ENCODE results near the gene FAM168B.

GRCh38 chr2:131039101-131039440, 54.2 kb downstream of the FAM168B start:
- TF ChIP-seq POLR2A (IDR thresholded peaks at IDR 0.05) = no peak
- no peak for TF ChIP-seq POLR2AphosphoS5 (IDR thresholded peaks at IDR 0.05)
- TF ChIP-seq CTCF (IDR thresholded peaks at IDR 0.05) = no peak

Measured in suprapubic skin (tissue), 4 donors.